Activated T-helper 9 cell treated with anti-CD3 and anti-CD28 coated beads, Interleukin-2, amount 50 U/mL, for 16 hours (primary cell): Measurements from ENCODE around the gene THBS3.
A peak's percentile ranks its signal among the peaks of the same experiment; 100 is the strongest.
"Not testable (repeated sequence)": the region's sequence is repeated elsewhere in the genome, so short reads cannot be mapped to it uniquely, and the experiment has no call there.

Source experiments
- DNase-seq: peaks from one replicate; pipeline ENCODE4 v3.0.0-alpha.2; 2020; ENCODE audit warnings: low read depth

Gene THBS3

DNA sequence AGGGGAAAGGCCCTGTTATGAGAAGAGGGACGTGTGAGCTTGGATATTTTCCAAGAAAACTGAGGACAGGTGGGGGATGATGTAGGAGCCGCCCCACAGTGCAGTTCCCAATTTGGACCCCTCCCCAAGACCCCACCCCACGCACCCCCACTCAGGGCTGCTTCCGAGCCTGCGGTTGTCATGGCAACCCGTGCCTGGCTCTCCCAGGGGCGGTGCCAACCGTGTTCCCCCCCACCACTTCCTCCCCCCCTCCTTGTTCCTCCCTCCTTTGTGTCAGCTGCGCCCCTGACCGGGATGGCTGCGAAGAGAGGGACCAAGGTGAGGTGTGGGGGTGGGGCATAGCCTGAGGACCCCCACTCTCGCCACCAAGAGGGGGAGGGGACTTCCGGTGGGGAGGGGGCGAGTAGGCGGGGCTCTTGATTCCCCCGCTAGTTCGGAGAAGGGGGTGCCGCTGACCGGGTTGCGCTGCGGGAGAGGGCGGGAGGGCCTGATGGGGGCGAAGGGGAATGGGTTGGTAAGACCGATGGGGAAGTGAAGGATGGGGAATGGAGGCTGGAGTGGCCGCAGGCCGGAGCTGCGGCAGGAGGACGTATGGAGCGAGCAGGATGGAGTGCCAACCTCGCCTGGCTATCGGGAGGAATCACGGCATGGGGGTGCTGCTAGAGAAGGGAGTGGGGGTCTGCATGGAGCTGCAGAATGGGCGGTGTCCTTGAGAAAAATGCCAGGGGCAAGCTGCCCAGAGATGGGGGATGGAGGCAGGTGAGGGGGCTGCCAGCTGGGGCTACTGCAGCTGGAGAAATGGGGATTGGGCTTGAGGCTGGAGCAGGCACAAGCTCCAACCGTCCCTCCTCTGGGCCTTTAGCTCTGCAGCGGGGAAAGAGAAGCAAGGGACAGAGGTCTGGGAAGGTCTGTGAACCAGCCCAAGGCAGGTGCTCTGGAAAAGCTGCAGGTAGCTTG is 33.1 kb downstream of the THBS3 start:
- peak; percentile 40 for DNase-seq

DNA sequence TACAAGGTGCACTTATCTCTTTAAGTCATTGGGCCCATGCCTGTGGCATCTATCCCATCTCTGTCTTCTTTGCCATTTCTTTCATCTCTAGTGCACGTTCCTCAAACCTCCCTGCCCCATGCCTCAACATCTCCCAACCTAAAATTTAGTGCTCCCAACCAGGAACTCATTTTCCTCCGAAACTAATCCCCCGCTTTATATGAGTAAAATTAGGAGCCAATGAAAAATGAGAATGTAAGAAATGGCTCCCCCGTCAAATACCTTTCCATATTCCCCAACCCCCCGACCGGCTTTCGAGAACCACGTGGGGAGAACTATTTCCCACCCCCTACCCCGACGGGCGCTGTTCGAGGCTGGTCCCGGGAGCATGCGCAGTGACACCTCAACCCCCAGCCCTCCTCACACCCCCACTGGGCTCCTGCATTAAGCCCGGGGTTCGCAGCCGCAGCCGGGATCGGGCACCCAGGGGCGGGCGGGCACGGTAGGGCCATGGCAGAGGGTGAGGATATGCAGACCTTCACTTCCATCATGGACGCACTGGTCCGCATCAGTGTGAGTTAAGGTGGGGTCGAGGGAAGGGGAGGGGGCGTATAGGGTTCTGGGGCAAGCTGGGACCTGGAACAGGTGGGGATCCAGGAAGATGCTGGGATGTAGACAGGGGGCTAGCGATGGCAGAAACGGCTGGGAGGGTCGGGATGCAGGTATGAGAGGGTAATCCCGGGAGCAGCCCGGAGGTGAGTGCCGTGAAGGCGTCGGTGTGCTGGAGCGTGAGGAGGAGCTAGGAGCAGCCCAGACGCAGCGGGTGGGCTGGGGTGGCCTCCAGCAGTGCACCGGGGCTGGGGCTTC is 34.0 kb downstream of the THBS3 start, which contains the start of gene TRIM46:
TRIM46 (plus strand) TSS at position 372 of the 846 bp plus-strand sequence; CDS start at position 490, 118 bp downstream.
- DNase-seq, result peak; percentile 59

DNA sequence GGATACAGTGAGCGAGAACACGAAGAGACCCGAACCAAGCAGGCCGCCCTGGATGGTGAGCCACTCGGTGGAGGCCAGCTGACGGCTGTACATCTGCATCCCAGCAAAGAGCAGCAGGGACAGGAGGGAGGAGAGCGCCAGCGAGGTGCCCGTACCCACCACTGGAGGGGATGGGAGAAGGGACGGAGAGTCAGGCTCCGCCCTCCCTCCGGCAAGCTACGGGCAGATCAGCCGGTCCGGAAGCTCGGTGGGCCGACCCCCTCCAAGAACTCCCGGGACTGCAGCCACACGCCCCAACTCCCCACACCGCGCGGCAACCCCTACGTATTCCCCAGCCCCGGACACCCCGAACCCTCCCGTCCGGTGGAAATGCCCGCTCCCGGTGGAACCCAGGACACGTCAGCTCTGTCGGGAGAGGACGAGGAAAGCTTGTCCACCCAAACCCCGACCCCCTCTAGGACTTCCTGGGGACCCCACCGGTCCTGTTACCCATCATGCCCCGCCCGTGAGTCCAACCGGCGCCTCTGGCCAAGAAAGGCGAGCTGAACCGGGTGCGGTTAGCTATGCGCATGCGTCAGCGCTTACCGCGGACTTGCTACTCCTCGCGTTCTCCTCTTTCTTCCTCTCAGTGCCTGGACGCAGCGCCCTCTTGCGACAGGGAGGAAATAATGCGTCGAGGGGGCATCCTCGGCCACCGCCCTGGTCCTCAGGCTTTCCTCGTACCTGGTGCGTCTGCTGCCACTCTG is 34.8 kb downstream of the THBS3 start, which contains the start of gene KRTCAP2:
KRTCAP2 (minus strand) TSS at position 573 of the 746 bp plus-strand sequence; CDS start at position 493, 80 bp downstream.
- DNase-seq, result peak; percentile 90

DNA sequence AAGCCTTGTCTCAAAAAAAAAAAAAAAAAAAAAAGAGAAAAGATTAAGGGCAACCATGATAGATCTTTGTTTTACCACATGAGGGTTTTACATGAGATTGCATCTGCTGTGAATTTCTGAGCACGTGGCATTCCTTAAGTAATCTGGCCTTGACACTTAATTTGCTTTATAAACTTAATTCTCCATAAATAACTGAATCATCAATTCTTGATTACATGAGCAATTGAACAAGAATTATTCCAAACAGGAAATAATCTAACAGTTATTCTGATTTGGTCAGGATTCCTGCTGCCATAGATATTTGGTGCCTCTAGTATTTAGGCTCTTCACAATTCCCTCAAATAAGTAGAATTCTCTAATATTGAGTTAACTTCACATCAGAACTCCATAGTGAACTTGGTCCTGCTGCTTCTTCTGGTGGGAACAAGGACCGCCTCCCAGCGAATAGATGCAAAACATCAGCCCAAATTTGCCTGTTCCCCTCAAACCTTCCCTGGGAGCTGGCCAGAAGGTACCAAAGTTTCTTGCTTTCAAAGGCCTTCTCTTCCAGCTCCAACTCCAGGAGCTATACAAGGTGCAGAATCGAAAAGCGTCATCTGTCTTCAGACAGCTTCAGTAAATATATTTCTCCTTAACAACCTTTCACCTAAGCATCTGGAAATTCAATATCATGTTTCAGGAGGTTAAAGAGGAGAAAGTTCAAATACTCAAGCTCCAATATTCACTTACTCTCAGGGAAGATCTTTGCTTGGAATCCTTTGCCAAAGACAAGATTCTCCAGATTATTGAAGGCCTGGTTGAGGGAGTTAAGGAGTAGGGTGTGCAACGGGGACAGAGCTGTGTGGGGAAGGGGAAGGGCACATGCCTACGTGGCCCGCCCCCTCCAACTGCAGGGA is 35.6 kb downstream of the THBS3 start:
- DNase-seq, result peak; percentile 32

DNA sequence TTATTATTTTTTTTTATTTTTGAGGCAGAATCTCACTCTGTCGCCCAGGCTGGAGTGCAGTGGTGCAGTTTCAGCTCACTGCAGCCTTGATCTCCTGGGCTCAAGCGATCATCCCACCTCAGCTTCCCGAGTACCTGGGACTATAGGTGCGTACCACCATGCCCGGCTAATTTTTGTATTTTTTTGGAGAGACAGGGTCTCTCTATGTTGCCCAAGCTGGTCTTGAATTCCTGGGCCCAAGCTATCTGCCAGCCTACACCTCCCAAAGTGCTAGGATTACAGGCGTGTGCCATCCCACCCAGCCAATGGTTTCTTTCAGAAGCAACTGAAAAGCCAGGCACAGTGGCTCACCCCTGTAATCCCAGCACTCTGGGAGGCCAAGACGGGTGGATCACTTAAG is 36.9 kb downstream of the THBS3 start:
- DNase-seq, result no peak

DNA sequence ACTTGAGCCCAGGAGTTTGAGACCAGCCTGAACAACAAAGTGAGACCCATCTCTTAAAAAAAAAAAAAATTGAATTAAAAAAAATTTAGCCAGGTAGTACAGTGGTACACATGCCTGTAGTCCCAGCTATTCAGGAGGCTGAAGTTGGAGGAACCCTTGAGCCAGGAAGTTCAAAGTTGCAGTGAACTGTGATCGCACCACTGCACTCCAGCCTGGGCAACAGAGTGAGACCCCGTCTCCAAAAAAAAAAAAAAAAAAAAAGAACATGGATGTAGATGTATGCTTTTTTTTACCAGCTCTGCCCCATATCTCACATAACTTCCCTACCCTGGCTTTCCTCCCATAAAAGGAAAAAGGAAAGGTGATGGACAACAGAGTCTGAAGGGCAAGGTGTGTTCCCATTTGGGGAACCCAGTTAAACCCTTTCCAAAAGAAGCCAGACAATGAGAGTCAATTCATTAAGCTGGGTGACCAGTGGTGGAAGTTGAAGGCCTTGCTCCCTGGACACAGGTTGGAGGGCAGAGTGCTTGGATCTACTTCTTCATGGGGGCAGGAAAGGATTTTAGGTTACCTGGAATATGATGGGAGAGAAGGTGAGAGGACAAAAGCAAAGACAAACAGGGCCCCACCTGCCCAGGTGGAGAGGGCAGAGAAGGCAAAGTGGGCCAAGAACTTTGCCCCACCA is 37.5 kb downstream of the THBS3 start:
- no peak for DNase-seq

DNA sequence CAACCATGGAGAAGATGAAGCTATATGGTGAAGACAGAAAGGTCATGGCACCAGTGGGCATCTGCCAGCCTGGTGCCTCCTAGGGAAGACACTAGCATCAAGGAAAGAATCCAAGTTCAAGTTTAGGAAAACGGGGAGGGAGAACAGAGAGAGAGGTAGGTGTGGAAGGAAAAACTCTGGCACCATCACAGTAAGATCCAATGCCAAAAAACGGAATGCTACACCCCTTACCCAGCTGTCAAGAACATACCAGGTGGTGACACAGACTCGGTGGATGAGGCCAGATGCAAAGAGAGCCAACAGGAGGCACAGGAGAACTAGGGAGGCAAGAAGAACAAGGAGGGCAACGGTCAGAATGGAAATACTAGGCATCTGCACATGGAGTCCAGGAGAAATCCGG is 38.2 kb downstream of the THBS3 start:
- no peak for DNase-seq

DNA sequence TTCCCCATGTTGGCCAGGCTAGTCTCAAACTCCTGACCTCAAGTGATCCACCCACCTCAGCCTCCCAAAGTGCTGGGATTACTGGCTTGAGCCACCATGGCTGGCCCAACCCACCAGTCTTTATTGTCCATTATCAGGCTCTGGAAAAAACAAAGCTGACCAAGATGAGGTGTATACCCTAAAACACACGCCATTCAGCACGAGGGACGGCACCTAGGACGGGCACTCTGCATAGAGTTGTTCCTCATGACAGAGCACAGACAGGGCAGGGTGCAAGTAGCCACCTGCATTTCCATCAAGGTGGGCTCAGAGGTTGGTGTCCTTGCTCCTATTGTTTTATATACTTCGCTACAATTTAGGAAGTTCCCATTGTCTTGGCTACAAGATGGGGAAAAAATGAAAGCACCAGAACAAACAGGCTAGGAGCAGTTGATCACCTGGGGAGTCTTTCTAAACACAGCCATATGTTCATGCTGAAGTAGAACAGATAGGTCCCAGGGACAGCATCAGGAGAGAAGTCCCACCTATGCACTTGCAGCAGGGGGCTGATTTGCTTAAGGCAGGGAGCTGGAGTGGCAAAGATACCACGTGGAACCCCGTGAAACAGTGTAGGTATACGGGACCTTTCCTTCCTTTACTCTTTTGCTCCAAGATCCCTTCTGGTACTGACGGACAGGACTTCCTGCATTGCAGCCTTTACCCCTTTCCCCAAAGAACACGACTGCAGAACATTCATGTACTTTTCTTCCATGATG is 39.1 kb downstream of the THBS3 start:
- DNase-seq, result no peak

DNA sequence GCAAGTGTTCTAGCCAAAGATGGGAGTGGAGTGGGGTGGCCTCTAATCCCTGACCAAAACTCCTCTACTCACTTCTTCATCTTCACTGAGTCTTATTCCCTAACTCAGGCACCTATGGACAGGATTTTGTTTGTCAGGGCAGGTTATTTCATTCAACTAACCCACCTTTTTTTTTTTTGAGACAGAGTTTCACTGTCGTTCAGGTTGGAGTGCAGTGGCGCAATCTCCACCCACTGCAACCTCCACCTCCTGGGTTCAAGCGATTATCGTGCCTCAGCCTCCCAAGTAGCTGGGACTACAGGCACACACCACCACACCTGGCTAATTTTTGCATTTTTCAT is 39.6 kb downstream of the THBS3 start:
- not testable (repeated sequence) for DNase-seq

DNA sequence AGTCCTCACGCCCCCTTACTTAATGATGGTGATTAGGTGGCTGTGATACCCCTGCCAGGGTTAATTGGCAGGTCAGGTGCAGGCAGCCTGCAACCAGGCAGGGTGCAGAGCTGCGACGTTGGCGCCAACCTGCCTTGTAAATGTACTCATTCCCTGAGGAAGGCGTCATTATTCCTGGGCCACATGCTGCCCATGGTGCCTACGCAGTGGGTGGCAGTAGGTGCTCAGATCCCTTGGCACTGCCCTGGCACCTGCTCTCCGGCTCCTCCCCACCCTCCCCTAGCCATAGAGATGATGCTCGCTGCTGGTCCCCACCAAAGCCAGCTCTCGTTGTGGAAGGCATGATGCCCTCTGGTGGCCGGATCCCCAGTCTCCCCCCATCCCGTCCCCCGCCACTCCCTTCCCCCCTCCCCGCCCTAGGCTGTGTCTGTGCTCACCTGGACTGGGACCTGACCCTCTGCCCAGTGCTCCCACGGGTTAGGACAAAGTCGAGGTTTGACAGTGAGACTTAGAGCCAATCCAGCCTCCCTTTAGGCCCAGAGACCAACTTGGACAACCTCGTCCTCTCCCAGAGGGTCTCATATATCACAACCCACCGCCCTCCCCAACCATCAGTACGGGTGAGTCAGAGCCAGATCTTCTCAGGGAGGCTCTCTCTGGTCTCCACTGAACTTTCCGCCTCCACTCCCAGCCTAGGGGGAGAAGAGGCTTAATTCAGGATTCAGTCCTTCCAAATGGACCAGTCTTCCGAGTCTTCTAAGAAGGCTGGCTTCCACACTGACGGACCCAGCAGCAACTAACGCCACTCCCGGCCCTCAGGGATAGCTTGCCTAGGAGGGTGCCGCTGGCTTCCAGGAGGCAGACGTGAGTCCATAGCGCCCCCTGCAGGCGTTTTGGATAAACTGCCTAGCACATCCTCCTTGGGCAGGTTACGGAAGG is 40.3 kb downstream of the THBS3 start:
- peak; percentile 79 for DNase-seq

DNA sequence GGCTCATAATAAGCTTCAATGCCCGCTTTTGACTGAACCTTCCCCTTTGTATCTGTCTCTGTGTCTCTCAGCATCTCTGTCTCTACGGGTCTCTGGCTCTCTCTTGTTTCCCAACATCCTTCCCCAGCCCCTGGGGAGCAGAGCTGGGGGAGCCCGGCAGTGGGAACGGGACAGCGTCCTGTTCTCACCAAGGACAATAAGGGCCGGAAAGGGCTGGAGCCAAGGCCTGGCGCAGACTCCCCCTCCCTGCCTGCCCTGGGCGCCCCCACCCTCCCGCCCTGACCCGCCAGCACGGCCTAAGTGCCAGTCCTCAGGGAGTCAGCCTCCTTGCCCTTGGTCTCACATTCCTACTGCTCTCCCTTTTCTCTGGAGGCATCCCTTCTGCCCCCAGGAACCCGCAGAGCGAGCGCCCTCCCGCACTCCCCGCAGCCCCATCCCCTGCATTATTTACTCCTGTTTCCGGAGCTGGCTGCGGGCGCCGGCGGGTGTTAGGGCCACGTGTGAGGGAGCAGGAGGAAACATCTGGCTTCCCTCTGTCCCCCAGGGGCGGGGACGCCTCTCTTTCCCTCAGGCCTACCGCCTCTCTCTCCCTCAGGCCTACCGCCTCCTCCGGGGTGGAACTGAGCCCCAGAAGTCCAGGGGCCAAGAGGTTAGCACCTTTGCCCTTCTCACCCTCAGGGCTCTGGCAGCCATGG is 41.1 kb downstream of the THBS3 start:
- no peak for DNase-seq

DNA sequence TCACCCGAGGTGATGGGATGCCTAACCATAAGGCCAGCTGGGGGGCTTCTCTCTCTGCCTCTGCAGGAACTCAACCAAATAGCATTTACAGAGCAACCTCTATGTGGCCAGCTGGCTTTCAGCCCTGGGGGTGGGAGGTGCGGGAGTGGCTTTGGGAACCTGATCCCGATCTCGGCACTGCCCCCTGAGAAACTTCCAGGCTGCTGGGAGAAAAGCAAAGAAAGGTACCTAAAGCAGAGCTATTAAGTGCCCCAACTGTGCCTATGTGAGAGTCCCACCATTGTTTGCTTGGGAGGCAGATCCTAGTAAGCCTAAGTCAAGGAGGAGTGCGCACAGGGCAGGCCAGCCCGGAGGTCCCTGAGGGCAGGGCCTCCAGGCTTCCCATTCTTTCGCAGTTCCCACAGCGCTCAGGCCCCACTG is 41.6 kb downstream of the THBS3 start:
- DNase-seq, result no peak

DNA sequence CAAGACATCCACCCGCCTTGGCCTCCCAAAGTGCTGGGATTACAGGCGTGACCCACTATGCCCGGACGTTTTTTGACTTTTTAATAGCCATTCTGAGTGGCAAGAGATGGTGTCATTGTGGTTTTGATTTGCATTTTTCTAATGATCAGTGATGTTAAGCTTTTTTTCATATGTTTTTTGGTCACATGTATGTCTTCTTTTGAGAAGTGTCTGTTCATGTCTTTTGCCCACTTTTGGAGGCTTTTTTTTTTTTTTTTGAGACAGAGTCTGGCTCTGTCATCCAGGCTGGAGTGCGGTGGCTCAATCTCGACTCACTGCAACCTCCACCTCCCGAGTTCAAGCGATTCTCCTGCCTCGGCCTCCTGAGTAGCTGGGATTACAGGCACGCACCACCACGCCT is 43.1 kb downstream of the THBS3 start:
- not testable (repeated sequence) for DNase-seq

DNA sequence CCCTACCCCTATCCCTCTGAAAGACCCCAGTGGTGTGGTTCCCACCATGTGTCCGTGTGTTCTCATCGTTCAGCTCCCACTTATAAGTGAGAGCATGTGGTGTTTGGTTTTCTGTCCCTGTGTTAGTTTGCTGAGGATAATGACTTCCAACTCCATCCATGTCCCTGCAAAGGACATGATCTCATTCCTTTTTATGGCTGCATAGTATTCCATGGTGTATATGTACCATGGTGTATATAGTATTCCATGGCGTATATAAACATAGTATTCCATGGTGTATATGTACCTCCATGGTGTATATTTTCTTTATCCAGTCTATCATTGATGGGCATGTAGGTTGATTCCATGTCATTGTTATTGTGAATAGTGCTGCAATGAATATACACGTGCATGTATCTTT is 43.9 kb downstream of the THBS3 start:
- DNase-seq, result not testable (repeated sequence)

DNA sequence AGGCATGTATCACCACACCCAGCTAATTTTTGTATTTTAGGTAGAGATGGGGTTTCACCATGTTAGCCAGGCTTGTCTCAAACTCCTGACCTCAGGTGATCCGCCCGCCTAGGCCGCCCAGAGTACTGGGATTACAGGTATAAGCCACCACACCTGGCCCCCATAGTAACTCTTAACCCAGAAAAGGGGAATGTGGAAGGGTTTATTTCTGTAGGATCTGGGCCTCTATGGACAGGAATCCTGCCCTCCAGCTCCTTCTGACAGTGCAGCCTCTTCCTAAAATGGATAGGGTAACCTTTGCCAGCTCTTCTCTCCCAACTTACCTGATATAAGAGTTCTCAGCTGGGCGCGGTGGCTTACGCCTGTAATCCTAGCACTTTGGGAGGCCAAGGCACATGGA is 45.1 kb downstream of the THBS3 start:
- not testable (repeated sequence) for DNase-seq

DNA sequence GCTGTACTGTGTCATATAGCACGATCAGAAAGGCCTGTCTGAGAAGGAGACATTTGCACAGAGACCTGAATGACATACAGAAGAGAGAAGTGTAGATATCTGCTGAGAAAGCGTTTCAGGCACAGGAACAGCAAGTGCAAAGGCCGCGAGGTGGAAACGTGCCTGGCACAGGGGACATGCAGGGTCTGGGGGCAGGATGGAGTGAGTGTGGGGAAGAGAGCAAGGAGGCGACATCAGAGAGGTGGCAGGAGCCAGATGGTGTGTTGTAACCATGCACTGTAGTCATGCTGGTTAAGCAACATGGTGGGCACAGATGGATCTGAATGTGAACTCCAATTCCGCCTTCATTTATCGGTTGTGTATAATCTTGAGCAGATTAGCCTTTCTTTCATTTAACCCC is 47.6 kb downstream of the THBS3 start:
- no peak for DNase-seq

DNA sequence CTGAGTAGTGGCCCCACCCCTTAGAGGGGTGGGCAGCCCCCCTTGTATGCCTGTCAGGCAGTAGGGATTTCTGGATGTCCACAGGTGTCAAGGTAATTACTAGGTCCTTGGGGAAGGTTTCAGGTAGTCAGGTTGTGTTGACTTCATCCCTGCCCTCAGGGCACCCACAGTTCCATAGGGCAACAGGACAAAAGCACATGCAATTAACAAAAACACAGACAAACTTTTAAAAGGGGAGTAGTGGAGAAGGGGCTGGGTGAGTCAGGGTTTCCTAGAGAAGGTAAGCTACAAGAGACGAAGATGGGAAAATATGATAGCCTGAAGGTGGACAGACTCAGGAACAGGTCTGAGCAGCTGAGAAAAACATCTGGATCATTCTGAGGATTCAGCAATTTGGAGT is 48.7 kb downstream of the THBS3 start:
- DNase-seq, result no peak
